GM19455 (cell line): ENCODE measurements around the gene SDK1.
"Not testable (repeated sequence)": the region's sequence is repeated elsewhere in the genome, so short reads cannot be mapped to it uniquely, and the experiment has no call there.

Source experiments
- ATAC-seq: cut with Tn5 transposase; IDR thresholded peaks from one replicate; pipeline ENCODE4 v1.9.1; 2021; ENCODE audit not compliant: unreplicated experiment

SDK1 gene

GRCh38 chr7:3943779-3944520, 642.9 kb downstream of the SDK1 start:
- no peak for ATAC-seq

DNA sequence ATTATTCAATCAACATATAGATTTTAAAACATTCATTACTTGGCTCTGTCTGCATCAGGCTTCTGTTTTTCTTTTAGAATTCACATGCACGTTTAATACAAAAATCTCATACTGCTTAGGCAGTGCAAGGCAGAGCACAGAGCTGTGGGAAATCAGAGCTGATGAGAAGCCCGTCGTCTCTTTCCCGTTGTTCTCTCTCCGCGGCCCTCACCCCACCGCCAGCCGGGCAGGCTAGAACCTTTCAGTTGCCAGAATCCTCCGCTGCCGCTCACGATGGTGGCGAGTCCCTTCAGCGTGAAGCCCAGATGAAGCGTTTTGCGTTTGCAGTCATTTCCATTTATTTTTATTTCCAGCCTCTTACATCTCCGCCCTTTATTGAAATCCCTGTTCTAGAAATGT, 648.2 kb downstream of the SDK1 start:
- ATAC-seq = no peak

GRCh38 chr7:3950249-3950648, 649.2 kb downstream of the SDK1 start:
- peak; percentile 71 for ATAC-seq

DNA sequence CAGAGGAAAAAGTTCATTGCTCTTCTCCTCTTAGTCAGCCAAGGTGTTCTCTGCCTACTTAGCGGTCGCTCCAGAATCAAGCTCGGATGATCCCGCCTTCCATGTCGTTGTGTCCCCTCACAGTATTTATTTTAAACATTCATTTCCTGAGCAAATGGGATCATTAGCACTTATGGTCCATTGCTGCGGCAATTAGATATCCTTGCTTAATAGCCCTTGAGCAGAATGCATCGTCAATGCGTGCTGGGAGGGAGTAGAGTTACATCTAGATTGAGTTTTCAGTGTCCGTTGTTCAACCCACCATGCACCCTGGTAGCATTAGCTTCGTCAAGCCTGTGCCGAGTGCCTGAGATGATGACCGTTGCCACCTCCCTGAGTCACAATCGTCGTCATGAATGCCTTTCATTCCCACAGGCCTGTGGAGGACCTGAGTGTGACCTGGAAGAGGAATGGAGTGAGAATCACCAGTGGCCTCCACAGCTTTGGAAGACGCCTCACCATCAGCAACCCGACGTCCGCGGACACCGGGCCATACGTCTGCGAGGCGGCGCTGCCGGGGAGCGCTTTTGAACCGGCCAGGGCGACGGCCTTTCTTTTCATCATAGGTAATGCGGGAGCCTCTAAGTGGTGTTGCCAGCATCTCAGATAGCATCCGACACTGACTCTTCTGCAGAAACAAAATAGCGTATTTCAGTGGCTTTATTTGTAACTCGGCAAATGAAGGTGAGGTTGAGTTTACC, 650.4 kb downstream of the SDK1 start:
- ATAC-seq = no peak

DNA sequence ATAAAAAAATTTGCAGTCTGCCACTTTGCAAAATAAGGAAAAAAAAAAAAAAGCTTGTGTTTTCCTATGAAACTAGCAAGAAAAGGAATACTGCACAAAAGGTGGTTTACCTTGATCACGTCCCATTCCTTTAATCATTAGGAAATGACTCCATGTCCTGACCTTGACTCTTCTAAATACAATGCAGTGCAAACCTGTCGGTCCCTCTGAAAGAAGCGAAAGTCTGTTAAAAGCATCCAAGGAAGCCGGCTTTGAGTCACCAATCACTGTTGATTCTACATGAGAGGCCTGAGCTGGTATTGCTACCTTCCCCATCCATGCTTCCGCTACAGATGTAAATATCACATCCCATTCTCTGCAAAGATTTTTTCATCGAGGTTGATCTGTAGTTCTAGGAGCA, 652.1 kb downstream of the SDK1 start:
- ATAC-seq = no peak

- no peak for ATAC-seq
Observed at GRCh38 chr7:3953946-3954345, 652.9 kb downstream of the SDK1 start.

DNA sequence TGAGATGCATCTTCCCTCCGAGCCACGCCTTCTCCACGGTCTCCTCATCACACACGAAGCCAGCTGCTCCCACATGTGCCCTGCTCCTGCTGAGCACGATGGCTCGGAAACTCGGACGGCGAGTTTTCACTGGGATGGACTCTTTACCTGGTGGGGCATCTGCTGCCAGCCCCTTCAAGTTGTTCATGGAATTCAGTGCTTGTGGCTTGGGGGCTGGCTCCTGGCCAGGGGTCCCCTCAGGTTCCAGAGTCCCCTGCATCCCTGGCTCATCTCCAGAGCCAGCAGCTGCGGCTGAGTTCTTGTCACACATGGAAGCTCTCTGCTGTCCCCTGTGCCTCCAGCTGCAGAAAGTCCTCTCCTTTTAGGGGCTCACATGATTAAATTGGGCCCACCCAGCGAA, 654.0 kb downstream of the SDK1 start:
- ATAC-seq = no peak

DNA sequence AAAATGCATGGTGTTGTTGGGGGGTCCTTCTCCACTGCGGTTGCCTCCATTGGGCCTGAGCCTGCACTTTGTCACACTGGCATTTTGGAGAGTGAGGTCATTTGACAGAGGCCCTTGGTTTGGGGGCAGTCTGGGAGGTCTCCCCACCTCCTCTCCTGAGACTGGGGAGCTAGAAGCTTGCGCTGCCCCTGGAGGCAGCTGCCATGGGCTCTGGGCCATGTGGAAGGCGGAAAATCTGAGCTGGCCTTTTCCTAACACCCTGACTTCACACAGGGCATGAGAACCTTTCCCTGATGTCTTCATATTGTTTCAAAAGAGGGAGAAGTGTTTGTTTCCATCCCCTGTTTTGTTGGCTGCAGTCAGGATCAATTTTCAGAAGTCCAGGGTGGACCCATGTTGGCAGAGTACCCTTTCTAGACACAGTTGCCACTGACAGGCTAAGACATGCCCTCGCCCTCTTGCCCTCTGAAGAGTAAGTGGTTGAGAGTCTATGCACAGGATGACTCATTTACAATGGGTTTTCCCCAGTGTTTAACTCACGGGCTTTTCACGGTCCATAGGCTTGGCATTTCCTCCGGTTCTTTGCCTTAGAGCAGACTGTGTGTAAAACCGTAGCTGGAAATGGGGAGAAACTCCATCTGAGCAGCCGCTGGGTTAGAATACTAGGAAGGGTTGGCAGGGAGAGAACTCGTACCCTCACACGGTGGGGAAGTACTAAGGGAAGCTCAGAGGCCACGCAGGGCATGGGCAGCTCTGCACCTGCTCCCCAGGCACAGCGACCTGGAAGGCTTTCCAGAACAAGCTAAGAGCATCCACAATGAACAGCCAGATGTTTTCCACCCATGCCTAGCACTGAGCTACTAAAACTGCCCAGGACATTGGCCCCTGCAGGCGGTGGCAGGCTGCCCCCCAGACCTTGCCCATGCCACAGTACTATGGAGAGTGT, 655.0 kb downstream of the SDK1 start:
- peak; percentile 64 for ATAC-seq

DNA sequence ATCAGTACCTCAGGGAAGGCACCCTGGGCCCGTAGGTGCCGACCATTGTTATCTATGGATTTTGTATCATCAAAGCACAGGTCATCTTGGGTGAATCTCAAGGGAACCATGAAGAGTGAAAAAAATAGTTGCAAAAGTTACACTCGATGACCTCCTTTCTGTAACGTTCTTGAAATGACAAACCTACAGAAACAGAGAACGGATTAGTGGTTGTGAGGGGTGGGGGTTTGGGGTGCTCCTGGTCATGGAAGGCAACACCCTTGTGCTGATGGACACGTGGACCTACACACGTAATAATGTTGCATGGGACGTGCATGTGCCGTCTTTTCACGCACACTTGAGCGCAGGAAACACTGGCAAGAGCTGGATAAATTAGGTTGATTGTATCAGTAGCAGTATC, 655.9 kb downstream of the SDK1 start:
- peak; percentile 47 for ATAC-seq

DNA sequence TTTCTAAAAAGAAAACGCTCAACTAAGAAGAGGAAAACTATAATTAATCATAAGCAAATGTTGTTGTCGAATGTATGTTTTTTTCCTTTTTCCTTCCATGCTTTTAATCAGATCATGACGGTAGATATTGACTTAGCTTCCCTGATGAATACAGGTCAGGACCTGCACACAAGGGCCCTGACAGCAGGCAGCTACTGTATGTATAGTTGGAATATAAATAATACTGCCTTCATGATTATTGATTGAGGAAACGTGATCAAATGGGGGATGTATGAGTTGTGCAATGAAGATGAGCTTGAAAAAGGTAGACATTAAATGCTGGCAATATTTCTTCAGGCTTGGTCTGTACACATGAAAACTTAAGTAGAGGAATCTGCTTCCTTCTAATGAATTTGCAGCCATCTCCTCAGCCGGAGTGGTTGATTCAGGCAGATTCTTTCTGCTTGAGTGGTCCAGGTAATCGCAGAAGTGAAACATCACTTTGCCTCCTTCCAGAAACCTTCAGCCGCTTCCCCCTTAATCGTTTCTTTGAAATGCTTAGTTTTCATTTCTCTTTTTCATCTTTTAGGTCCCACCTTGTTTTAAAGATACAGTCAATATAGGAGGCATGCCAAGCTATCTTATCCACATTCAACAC, 656.5 kb downstream of the SDK1 start:
- no peak for ATAC-seq

- no peak for ATAC-seq
Observed at GRCh38 chr7:3958109-3958483, 657.0 kb downstream of the SDK1 start.

DNA sequence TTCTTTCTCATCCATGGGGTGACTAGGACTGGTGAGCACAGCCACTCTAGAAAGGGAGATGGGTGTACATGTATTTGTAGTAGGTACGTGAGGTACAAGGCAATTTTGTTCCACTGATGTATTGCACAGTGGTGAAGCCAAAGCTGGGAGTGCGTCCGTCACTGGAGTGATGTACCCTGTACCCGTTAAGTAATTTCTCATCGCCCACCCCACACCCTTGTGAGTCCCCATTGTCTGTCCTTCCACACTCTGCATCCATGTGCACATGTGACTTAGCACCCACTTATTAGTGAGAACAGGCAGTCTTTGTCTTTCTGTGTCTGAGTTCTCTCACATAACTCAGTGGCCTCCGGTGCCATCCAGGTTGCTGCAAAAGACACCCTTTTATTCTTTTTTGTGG, 658.3 kb downstream of the SDK1 start:
- no peak for ATAC-seq

- ATAC-seq = no peak
Observed at GRCh38 chr7:3960050-3960763, 659.2 kb downstream of the SDK1 start.

DNA sequence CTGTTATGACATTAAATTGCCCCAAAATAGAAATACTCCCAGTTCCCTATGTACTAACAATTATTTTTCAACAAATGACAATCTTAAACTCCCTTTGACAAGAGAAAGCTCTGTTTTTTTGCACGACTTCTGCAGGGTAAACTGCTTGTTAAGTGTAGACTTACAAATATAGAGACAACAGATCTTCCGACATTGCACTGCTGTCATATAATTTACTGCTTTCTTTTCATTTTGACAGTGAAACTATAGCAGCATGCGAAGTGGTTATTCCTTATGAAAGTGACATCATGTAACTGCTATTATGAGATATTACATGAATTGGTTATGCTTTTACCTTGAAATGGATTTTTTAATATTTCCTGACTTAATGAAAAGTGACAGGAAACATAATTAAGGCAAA, 659.9 kb downstream of the SDK1 start:
- ATAC-seq = no peak

- no peak for ATAC-seq
Observed at GRCh38 chr7:3961857-3962503, 660.9 kb downstream of the SDK1 start.

GRCh38 chr7:3963768-3964167, 662.7 kb downstream of the SDK1 start:
- ATAC-seq = not testable (repeated sequence)

- no peak for ATAC-seq
Observed at GRCh38 chr7:3964980-3965606, 664.0 kb downstream of the SDK1 start.

- no peak for ATAC-seq
Observed at GRCh38 chr7:3965794-3966395, 664.8 kb downstream of the SDK1 start.

DNA sequence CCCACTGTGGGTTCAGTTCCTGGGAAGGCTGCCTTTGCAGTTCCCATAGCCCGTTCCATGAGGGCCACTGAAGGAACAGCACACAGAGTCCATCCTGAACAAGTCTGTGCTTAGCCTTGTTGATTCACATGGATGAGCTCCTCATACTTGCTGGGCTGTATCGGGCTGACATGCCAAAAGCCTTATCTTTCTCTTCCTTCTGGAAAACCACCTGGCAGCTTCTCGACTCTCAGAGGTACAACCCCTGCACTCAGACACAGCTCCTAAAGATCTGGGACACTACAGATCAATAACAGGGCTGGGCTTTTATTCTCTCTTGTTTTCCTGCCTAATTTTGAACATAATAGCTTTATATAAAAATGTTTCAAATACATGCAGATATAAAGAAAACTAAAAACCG, 667.2 kb downstream of the SDK1 start:
- no peak for ATAC-seq
